ENCODE results near the gene GPSM3.
"Not testable (repeated sequence)": the region's sequence is repeated elsewhere in the genome, so short reads cannot be mapped to it uniquely, and the experiment has no call there.

The GPSM3 gene

GRCh38 chr6:32186151-32186840 is 6.1 kb downstream of the GPSM3 start:
- not testable (repeated sequence) for DNase-seq

GRCh38 chr6:32185681-32186131 is 6.7 kb downstream of the GPSM3 start:
- peak; percentile 56 for DNase-seq

GRCh38 chr6:32184084-32184640 is 8.3 kb downstream of the GPSM3 start, which contains the start of gene AGER:
AGER (minus strand) TSS chr6:32184253; CDS start chr6:32184222, 31 bp downstream.
- no peak for DNase-seq

- DNase-seq: no peak
Measured at GRCh38 chr6:32183483-32184083, 8.9 kb downstream of the GPSM3 start.

- DNase-seq: no peak
Measured at GRCh38 chr6:32183030-32183429, 9.4 kb downstream of the GPSM3 start.

- DNase-seq: no peak
Measured at GRCh38 chr6:32182555-32182981, 9.9 kb downstream of the GPSM3 start.

GRCh38 chr6:32181915-32182529 is 10.4 kb downstream of the GPSM3 start:
- no peak for DNase-seq

GRCh38 chr6:32181148-32181702 is 11.2 kb downstream of the GPSM3 start:
- no peak for DNase-seq

- no peak for DNase-seq
Measured at GRCh38 chr6:32179766-32180405, 12.6 kb downstream of the GPSM3 start.

GRCh38 chr6:32178547-32179440 is 13.6 kb downstream of the GPSM3 start:
- DNase-seq: no peak

- DNase-seq: peak; percentile 85
Measured at GRCh38 chr6:32177788-32178546, 14.5 kb downstream of the GPSM3 start, which contains the start of gene RNF5. RNF5 (plus strand) TSS chr6:32178405; CDS start chr6:32178512, 107 bp downstream.

- no peak for DNase-seq
Measured at GRCh38 chr6:32177183-32177787, 15.2 kb downstream of the GPSM3 start.

GRCh38 chr6:32176476-32177182 is 15.8 kb downstream of the GPSM3 start:
- no peak for DNase-seq

- peak; percentile 98 for DNase-seq
Measured at GRCh38 chr6:32175711-32176475, 16.6 kb downstream of the GPSM3 start, which contains the start of gene AGPAT1. AGPAT1 (minus strand) TSS chr6:32176084; CDS start chr6:32171496, 4,588 bp downstream.

- DNase-seq: no peak
Measured at GRCh38 chr6:32175322-32175710, 17.1 kb downstream of the GPSM3 start.

- no peak for DNase-seq
Measured at GRCh38 chr6:32174416-32174815, 18.0 kb downstream of the GPSM3 start.

- no peak for DNase-seq
Measured at GRCh38 chr6:32173051-32173727, 19.3 kb downstream of the GPSM3 start.

GRCh38 chr6:32171234-32171633 is 21.2 kb downstream of the GPSM3 start:
- DNase-seq: no peak
